ENCODE measurements around the gene SLC39A9.

SLC39A9 gene

GRCh38 chr14:69353168-69353567, 45.3 kb upstream of the SLC39A9 start:
- in situ Hi-C loops (cut with HindIII; ENCODE audit: low pct_ligation_motif_present, low sequenced_read_pairs), result no loop called here
- Histone ChIP-seq H3K36me3 (replicated peaks) (no peaks in the 10 kb centered on the region), H3K27me3 (replicated peaks) (no peaks in the 10 kb centered on the region), H3K4me3 (ENCODE audit: low read depth, low read length) (no peak overlapping the region), H3K27ac (no peak overlapping the region)
- no peak for TF ChIP-seq CTCF (IDR thresholded peaks at IDR 0.05; ENCODE audit: low read depth, low read length, missing control alignments)
- DNase-seq, result no peak

DNA sequence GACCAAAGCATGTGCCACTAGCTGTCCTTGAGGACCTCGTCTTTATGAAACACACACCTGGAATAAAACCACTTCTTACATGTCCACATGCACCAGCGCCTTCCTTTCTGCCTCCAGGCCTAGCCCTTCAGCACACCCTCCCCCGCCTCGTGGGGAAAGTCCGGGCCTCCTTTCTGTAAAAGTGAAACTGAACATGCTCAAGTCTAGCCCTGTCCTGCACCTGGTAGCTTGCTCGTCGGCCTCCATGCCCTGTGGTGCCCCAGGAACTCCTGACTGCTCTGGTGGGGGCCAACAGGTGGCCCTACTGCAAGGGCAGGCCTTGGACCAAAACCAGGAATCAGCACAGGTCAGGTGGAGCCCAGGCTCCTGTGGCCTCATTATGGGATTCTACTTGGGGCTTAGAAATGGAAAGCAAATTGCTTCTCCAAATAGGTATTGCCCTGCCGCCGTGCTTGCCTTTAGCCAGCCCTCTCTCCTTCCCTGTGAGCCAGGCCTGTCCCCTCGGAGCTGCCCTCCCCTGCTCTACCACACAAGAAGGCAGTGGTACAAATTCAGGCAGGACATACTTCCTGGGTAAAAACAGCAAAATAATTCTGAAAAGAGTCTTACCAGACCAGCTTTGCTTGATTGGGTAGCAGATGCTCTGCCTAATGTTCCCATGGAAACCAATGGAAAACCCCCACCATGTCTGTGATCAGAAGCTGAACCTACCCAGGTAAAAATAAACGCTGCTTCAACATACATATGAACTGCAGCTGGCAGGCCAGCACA, 43.9 kb upstream of the SLC39A9 start:
- Histone ChIP-seq H3K4me3 (ENCODE audit: low read depth, low read length) (no peak overlapping the region), H3K27me3 (replicated peaks) (no peaks in the 10 kb centered on the region), H3K27ac (no peak overlapping the region), H3K36me3 (replicated peaks) (no peaks in the 10 kb centered on the region)
- in situ Hi-C loops (cut with HindIII; ENCODE audit: low pct_ligation_motif_present, low sequenced_read_pairs), result no loop called here
- no peak for DNase-seq
- no peak for TF ChIP-seq CTCF (IDR thresholded peaks at IDR 0.05; ENCODE audit: low read depth, low read length, missing control alignments)

GRCh38 chr14:69355154-69355597, 43.3 kb upstream of the SLC39A9 start:
- Histone ChIP-seq H3K27me3 (replicated peaks) (no peaks in the 10 kb centered on the region), H3K36me3 (replicated peaks) (no peaks in the 10 kb centered on the region), H3K27ac (no peak overlapping the region), H3K4me3 (ENCODE audit: low read depth, low read length) (no peak overlapping the region)
- in situ Hi-C loops (cut with HindIII; ENCODE audit: low pct_ligation_motif_present, low sequenced_read_pairs), result no loop called here
- no peak for TF ChIP-seq CTCF (IDR thresholded peaks at IDR 0.05; ENCODE audit: low read depth, low read length, missing control alignments)
- DNase-seq, result no peak

- DNase-seq, result peak; percentile 17
- Histone ChIP-seq H3K36me3 (replicated peaks) (no peaks in the 10 kb centered on the region), H3K4me3 (ENCODE audit: low read depth, low read length) (no peak overlapping the region), H3K27me3 (replicated peaks) (no peaks in the 10 kb centered on the region), H3K27ac (no peak overlapping the region)
- no peak for TF ChIP-seq CTCF (IDR thresholded peaks at IDR 0.05; ENCODE audit: low read depth, low read length, missing control alignments)
- in situ Hi-C loops (cut with HindIII; ENCODE audit: low pct_ligation_motif_present, low sequenced_read_pairs), result no loop called here
Observed at GRCh38 chr14:69355607-69356281, 42.7 kb upstream of the SLC39A9 start.

GRCh38 chr14:69356903-69357543, 41.5 kb upstream of the SLC39A9 start:
- no peak for DNase-seq
- H3K36me3 ChIP-seq (replicated peaks), result no peaks in the 10 kb centered on the region
- H3K27ac ChIP-seq, result no peak overlapping the region
- H3K4me3 ChIP-seq (ENCODE audit: low read depth, low read length), result no peak overlapping the region
- TF ChIP-seq CTCF (IDR thresholded peaks at IDR 0.05; ENCODE audit: low read depth, low read length, missing control alignments), result no peak
- H3K27me3 ChIP-seq (replicated peaks), result no peaks in the 10 kb centered on the region
- in situ Hi-C loops (cut with HindIII; ENCODE audit: low pct_ligation_motif_present, low sequenced_read_pairs), result no loop called here
